GM18517 (cell line): ENCODE results near the gene BCL11B.

Experiments used
- ATAC-seq: cut with Tn5 transposase; IDR thresholded peaks from one replicate; pipeline ENCODE4 v1.9.1; 2021; ENCODE audit warnings: mild to moderate bottlenecking, moderate library complexity; ENCODE audit not compliant: unreplicated experiment

BCL11B gene

GRCh38 chr14:99185436-99186068 lies 86.4 kb downstream of the BCL11B start:
- no peak for ATAC-seq

GRCh38 chr14:99183716-99184115 lies 88.3 kb downstream of the BCL11B start:
- ATAC-seq: no peak

- ATAC-seq: no peak
These were observed 88.7 kb downstream of the BCL11B start for GRCh38 chr14:99183311-99183710.

GRCh38 chr14:99182548-99183250 lies 89.3 kb downstream of the BCL11B start:
- no peak for ATAC-seq

- ATAC-seq: no peak
These were observed 90.0 kb downstream of the BCL11B start for GRCh38 chr14:99181804-99182520.

GRCh38 chr14:99181241-99181640 lies 90.8 kb downstream of the BCL11B start:
- ATAC-seq: no peak

GRCh38 chr14:99179946-99180345 lies 92.1 kb downstream of the BCL11B start:
- no peak for ATAC-seq

GRCh38 chr14:99179506-99179905 lies 92.5 kb downstream of the BCL11B start:
- no peak for ATAC-seq

GRCh38 chr14:99177886-99178835 lies 93.8 kb downstream of the BCL11B start:
- ATAC-seq: no peak

- no peak for ATAC-seq
These were observed 94.8 kb downstream of the BCL11B start for GRCh38 chr14:99177046-99177655.

GRCh38 chr14:99176156-99176945 lies 95.6 kb downstream of the BCL11B start:
- ATAC-seq: no peak

- ATAC-seq: no peak
These were observed 96.5 kb downstream of the BCL11B start for GRCh38 chr14:99175331-99176155.

GRCh38 chr14:99174770-99175319 lies 97.2 kb downstream of the BCL11B start:
- no peak for ATAC-seq

- no peak for ATAC-seq
These were observed 97.8 kb downstream of the BCL11B start for GRCh38 chr14:99174081-99174769.

- no peak for ATAC-seq
These were observed 98.5 kb downstream of the BCL11B start for GRCh38 chr14:99173506-99173905.

GRCh38 chr14:99173086-99173485 lies 98.9 kb downstream of the BCL11B start:
- ATAC-seq: no peak

- ATAC-seq: no peak
These were observed 100.6 kb downstream of the BCL11B start for GRCh38 chr14:99171396-99171795.

GRCh38 chr14:99169776-99170356 lies 102.1 kb downstream of the BCL11B start:
- no peak for ATAC-seq
